ENCODE measurements around the gene DPP6.

DPP6 gene

GRCh38 chr7:154255324-154255723 is 203.1 kb downstream of the DPP6 start:
- DNase-seq: no peak

- DNase-seq: no peak
Observed at GRCh38 chr7:154256150-154256549, 204.0 kb downstream of the DPP6 start.

- no peak for DNase-seq
Observed at GRCh38 chr7:154259396-154259795, 207.2 kb downstream of the DPP6 start.

- no peak for DNase-seq
Observed at GRCh38 chr7:154287356-154287755, 235.2 kb downstream of the DPP6 start.

GRCh38 chr7:154289119-154289518 is 236.9 kb downstream of the DPP6 start:
- no peak for DNase-seq

- DNase-seq: no peak
Observed at GRCh38 chr7:154296443-154296842, 244.2 kb downstream of the DPP6 start.

GRCh38 chr7:154299736-154300135 is 247.5 kb downstream of the DPP6 start:
- no peak for DNase-seq

GRCh38 chr7:154302380-154302779 is 250.2 kb downstream of the DPP6 start:
- DNase-seq: no peak

- DNase-seq: peak; percentile 50
Observed at GRCh38 chr7:154304231-154304630, 252.0 kb downstream of the DPP6 start.

- peak; percentile 69 for DNase-seq
Observed at GRCh38 chr7:154304740-154305700, 252.8 kb downstream of the DPP6 start.

- DNase-seq: peak; percentile 28
Observed at GRCh38 chr7:154306036-154306435, 253.8 kb downstream of the DPP6 start.

GRCh38 chr7:154308928-154309327 is 256.7 kb downstream of the DPP6 start:
- DNase-seq: no peak

GRCh38 chr7:154310114-154310513 is 257.9 kb downstream of the DPP6 start:
- DNase-seq: no peak

GRCh38 chr7:154324196-154324595 is 272.0 kb downstream of the DPP6 start:
- DNase-seq: no peak

- no peak for DNase-seq
Observed at GRCh38 chr7:154326421-154326820, 274.2 kb downstream of the DPP6 start.

- no peak for DNase-seq
Observed at GRCh38 chr7:154330318-154330717, 278.1 kb downstream of the DPP6 start.

GRCh38 chr7:154332811-154333580 is 280.8 kb downstream of the DPP6 start:
- no peak for DNase-seq

GRCh38 chr7:154336295-154336694 is 284.1 kb downstream of the DPP6 start:
- no peak for DNase-seq

- no peak for DNase-seq
Observed at GRCh38 chr7:154338701-154339506, 286.7 kb downstream of the DPP6 start.

- no peak for DNase-seq
Observed at GRCh38 chr7:154342971-154343633, 290.9 kb downstream of the DPP6 start.

- DNase-seq: no peak
Observed at GRCh38 chr7:154343778-154344412, 291.7 kb downstream of the DPP6 start.

GRCh38 chr7:154345093-154345492 is 292.9 kb downstream of the DPP6 start:
- no peak for DNase-seq
